CD4-positive, alpha-beta T cell (primary cell): ENCODE measurements around the gene RELCH. TPM values are rescaled to one million over a fixed set of nuclear protein-coding genes. Genes with fewer than 3 reads are reported as not detected.

Experiments used
- ATAC-seq: fragments of 200-7000 bp; cut with Tn5 transposase; one replicate; pipeline ENCODE4 v1.10.0; 2022; ENCODE audit warnings: mild to moderate bottlenecking; ENCODE audit not compliant: poor library complexity
- CTCF ChIA-PET: fragments of 350-600 bp; sonication (Branson Sonifier 250); formaldehyde crosslinking; loops from one replicate; lab custom pipeline; 2021; ENCODE audit warnings: antibody characterized with exemption, inconsistent platforms; lab: Charles Lee
- POLR2A ChIA-PET: fragments of 350-600 bp; sonication (Branson Sonifier 250); formaldehyde crosslinking; loops from one replicate; lab custom pipeline; 2021; ENCODE audit warnings: antibody characterized with exemption, inconsistent platforms; lab: Charles Lee
- DNase-seq, 14 experiments: peaks; one replicate each; pipeline ENCODE4 v3.0.0-alpha.2; 2013 to 2020; ENCODE audit warnings: mixed read lengths in 2 of 14
- H3K27ac ChIP-seq, 2 donors: one replicate each; pipeline versions ENCODE4 v1.5.1 to v1.7.0; 2013; ENCODE audit warnings: low read length in 2 of 2, low read depth in 1 of 2, mild to moderate bottlenecking in 1 of 2
- H3K27me3 ChIP-seq, 2 experiments: 1 replicate in 1 of 2; 2 replicates in 1 of 2; pipeline versions ENCODE4 v1.6.1 to v1.7.0; 2013; ENCODE audit warnings: low read length in 2 of 2, control low read depth in 1 of 2, mild to moderate bottlenecking in 1 of 2, moderate library complexity in 1 of 2; ENCODE audit not compliant: insufficient read depth in 2 of 2, control insufficient read depth in 1 of 2
- H3K36me3 ChIP-seq: one replicate; pipeline ENCODE4 v1.6.1; 2013; ENCODE audit warnings: low read length, control low read depth; ENCODE audit not compliant: insufficient read depth
- H3K4me1 ChIP-seq: one replicate; pipeline ENCODE4 v1.6.1; 2013; ENCODE audit warnings: low read length, control low read depth; ENCODE audit not compliant: insufficient read depth
- H3K4me3 ChIP-seq: one replicate; pipeline ENCODE4 v1.5.1; 2013; ENCODE audit warnings: mild to moderate bottlenecking, low read length, moderate library complexity
- H3K9me3 ChIP-seq, 2 experiments: 1 replicate in 1 of 2; 2 replicates in 1 of 2; pipeline versions ENCODE4 v1.6.1 to v1.7.0; 2013; ENCODE audit warnings: low read length in 2 of 2, mild to moderate bottlenecking in 2 of 2, control low read depth in 1 of 2, moderate library complexity in 1 of 2; ENCODE audit not compliant: control insufficient read depth in 1 of 2, insufficient read depth in 1 of 2
- H3K27ac Mint-ChIP-seq: one replicate; pipeline ENCODE4 v1.8.0; 2020; ENCODE audit warnings: mixed read lengths
- H3K27me3 Mint-ChIP-seq: one replicate; pipeline ENCODE4 v1.8.0; 2021; ENCODE audit warnings: mixed read lengths
- H3K36me3 Mint-ChIP-seq: one replicate; pipeline ENCODE4 v1.8.0; 2021; ENCODE audit warnings: low read depth, mixed read lengths
- H3K4me1 Mint-ChIP-seq: one replicate; pipeline ENCODE4 v1.8.0; 2021; ENCODE audit warnings: low read depth, mixed read lengths
- H3K4me3 Mint-ChIP-seq: one replicate; pipeline ENCODE4 v1.8.0; 2020; ENCODE audit warnings: mild to moderate bottlenecking, mixed read lengths
- H3K9me3 Mint-ChIP-seq: one replicate; pipeline ENCODE4 v1.8.0; 2020; ENCODE audit warnings: mixed read lengths
- CTCF ChIP-seq: fragments of 200-600 bp; IDR thresholded peaks from one replicate; pipeline ENCODE4 v1.8.0; 2022; ENCODE audit warnings: antibody characterized with exemption, mild to moderate bottlenecking
- intact Hi-C, 2 experiments: fragments of 100-400 bp; cut with DNase I in 1 of 2; cut with micrococcal nuclease in 1 of 2; formaldehyde crosslinking; loops; one replicate each; pipeline versions ENCODE4 v1.15.1 to v1.9.0; 2023 to 2025; cut with DNase I, micrococcal nuclease
- total RNA-seq, 174 experiments: library from RNA in 2 of 174; stranded (reverse) in 2 of 174; gene quantifications; one replicate each; pipeline ENCODE4 v1.2.3 and lab custom pipeline; 2021 to 2026

The RELCH gene
- total RNA-seq, 2 experiments from 2014 or later, result 39.6 to 44.3 TPM

GRCh38 chr18:62331581-62332356 is 144.7 kb downstream of the RELCH start:
- CTCF ChIA-PET, result no interaction called here
- Histone ChIP-seq H3K27ac (no peak overlapping the region), H3K36me3 (no peaks in the 10 kb centered on the region), H3K4me1 (peaks cover 22% of the 10 kb centered on the region), H3K27me3 (peaks cover 28 to 35% of the 10 kb centered on the region in 2 experiments), H3K4me3 (no peak overlapping the region), H3K9me3 (no peaks in the 10 kb centered on the region)
- DNase-seq (no peak), ATAC-seq (no peak)
- H3K4me3 Mint-ChIP-seq, result no peak overlapping the region
- intact Hi-C loops, result no loop called here
- no peaks in the 10 kb centered on the region for H3K9me3 Mint-ChIP-seq
- TF ChIP-seq CTCF, result no peak
- H3K27me3 Mint-ChIP-seq, result peaks cover 75% of the 10 kb centered on the region
- no peak overlapping the region for H3K27ac Mint-ChIP-seq
- peaks cover 28% of the 10 kb centered on the region for H3K4me1 Mint-ChIP-seq
- H3K36me3 Mint-ChIP-seq, result no peaks in the 10 kb centered on the region
- POLR2A ChIA-PET, result no interaction called here

GRCh38 chr18:62332431-62332830 is 145.4 kb downstream of the RELCH start:
- no peak overlapping the region for H3K4me3 ChIP-seq
- intact Hi-C loops, result no loop called here
- H3K36me3 Mint-ChIP-seq, result no peaks in the 10 kb centered on the region
- ChIA-PET POLR2A (no interaction called here), CTCF (no interaction called here)
- peaks cover 22 to 28% of the 10 kb centered on the region in 2 experiments for H3K27me3 ChIP-seq
- H3K9me3 ChIP-seq, result no peaks in the 10 kb centered on the region
- ATAC-seq (no peak), DNase-seq (no peak)
- no peak for TF ChIP-seq CTCF
- H3K27me3 Mint-ChIP-seq, result peaks cover 70% of the 10 kb centered on the region
- peaks cover 27% of the 10 kb centered on the region for H3K4me1 Mint-ChIP-seq
- H3K27ac ChIP-seq, result no peak overlapping the region
- no peak overlapping the region for H3K4me3 Mint-ChIP-seq
- peaks cover 20% of the 10 kb centered on the region for H3K4me1 ChIP-seq
- H3K36me3 ChIP-seq, result no peaks in the 10 kb centered on the region
- no peaks in the 10 kb centered on the region for H3K9me3 Mint-ChIP-seq
- no peak overlapping the region for H3K27ac Mint-ChIP-seq

- POLR2A ChIA-PET, result no interaction called here
- no peaks in the 10 kb centered on the region for H3K9me3 Mint-ChIP-seq
- H3K27ac Mint-ChIP-seq, result no peak overlapping the region
- no peaks in the 10 kb centered on the region for H3K36me3 Mint-ChIP-seq
- peaks cover 63% of the 10 kb centered on the region for H3K27me3 Mint-ChIP-seq
- Histone ChIP-seq H3K4me3 (no peak overlapping the region), H3K27me3 (peaks cover 15 to 23% of the 10 kb centered on the region in 2 experiments), H3K9me3 (no peaks in the 10 kb centered on the region), H3K4me1 (peaks cover 20% of the 10 kb centered on the region), H3K27ac (no peak overlapping the region), H3K36me3 (no peaks in the 10 kb centered on the region)
- intact Hi-C loops, result no loop called here
- ATAC-seq, result no peak
- H3K4me1 Mint-ChIP-seq, result peaks cover 27% of the 10 kb centered on the region
- no peak for DNase-seq
- CTCF ChIA-PET, result no interaction called here
- no peak for TF ChIP-seq CTCF
- H3K4me3 Mint-ChIP-seq, result no peak overlapping the region
These were observed 146.1 kb downstream of the RELCH start for GRCh38 chr18:62332964-62333695.
